Measurements from ENCODE around the gene COL27A1.

DNA sequence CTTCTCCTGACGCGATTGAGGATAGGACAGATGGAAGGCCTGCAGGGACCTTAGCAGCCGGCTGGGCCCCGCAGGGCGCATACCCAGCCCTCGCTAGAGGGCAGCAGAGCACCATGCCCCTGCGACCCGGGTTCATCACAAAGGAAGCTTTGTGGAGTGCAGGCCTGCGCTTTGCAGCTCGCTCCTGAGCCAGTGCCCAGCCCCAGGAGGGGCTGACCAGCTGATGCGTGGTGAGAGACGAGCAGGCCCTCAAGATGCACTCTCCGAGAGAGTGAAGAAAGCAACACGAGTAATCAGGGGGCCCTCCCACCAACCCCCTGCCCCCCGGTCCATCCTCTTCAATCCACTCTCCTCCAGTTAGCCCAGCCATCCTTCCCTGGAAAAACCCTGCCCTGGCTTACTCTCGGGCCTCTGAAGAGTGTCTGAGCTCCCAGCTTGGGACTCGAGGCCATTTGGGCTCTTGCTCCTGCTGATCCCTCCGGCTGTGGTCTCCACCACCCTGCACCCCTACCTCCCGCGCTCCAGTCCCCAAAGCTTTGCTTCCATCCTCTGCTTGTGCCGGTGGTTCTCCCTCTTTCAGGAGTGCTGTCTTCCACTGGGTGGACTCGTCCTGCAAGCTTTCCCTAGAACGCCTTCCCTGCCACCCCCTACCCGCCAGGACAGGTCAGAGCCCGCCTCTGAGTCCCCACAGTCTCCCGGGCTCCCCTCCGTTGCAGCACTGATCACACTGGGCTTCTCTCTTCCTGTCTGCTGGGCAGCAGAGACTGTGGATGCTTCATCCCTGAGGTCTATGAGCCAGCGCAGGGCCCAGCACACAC, 47.1 kb upstream of the COL27A1 start:
- TF ChIP-seq, protein P1, sequence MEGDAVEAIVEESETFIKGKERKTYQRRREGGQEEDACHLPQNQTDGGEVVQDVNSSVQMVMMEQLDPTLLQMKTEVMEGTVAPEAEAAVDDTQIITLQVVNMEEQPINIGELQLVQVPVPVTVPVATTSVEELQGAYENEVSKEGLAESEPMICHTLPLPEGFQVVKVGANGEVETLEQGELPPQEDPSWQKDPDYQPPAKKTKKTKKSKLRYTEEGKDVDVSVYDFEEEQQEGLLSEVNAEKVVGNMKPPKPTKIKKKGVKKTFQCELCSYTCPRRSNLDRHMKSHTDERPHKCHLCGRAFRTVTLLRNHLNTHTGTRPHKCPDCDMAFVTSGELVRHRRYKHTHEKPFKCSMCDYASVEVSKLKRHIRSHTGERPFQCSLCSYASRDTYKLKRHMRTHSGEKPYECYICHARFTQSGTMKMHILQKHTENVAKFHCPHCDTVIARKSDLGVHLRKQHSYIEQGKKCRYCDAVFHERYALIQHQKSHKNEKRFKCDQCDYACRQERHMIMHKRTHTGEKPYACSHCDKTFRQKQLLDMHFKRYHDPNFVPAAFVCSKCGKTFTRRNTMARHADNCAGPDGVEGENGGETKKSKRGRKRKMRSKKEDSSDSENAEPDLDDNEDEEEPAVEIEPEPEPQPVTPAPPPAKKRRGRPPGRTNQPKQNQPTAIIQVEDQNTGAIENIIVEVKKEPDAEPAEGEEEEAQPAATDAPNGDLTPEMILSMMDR (IDR thresholded peaks at IDR 0.05) = peak; percentile 86 to 96 (median 91)
- no peak for TF ChIP-seq POLR2A (IDR thresholded peaks at IDR 0.05)

All from adrenal gland (tissue), 5 donors.